C4-2B (cell line): ENCODE results near the gene CATSPERD.

ENCODE experiments used
- CTCF ChIP-seq: fragments of 450-650 bp; conservative IDR thresholded peaks from 2 replicates; pipeline ENCODE4 v1.5.1; 2017; ENCODE audit warnings: mild to moderate bottlenecking
- ZFX ChIP-seq: fragments of 450-650 bp; IDR thresholded peaks from 2 replicates; pipeline ENCODE4 v1.6.1; 2017

GRCh38 chr19:5679289-5680083 lies 41.0 kb upstream of the CATSPERD start:
- TF ChIP-seq CTCF (no peak), ZFX (no peak)
